HG02973 (cell line): Measurements from ENCODE around the gene SLC35D2.
"Not testable (repeated sequence)": the region's sequence is repeated elsewhere in the genome, so short reads cannot be mapped to it uniquely, and the experiment has no call there.

Experiments
- ATAC-seq: cut with Tn5 transposase; IDR thresholded peaks from one replicate; pipeline ENCODE4 v1.9.1; 2021; ENCODE audit warnings: moderate library complexity; ENCODE audit not compliant: unreplicated experiment

SLC35D2 gene

GRCh38 chr9:96361668-96362067, 21.8 kb downstream of the SLC35D2 start:
- ATAC-seq = no peak

GRCh38 chr9:96360976-96361375, 22.5 kb downstream of the SLC35D2 start:
- ATAC-seq = no peak

GRCh38 chr9:96360523-96360922, 23.0 kb downstream of the SLC35D2 start:
- not testable (repeated sequence) for ATAC-seq

GRCh38 chr9:96350866-96351265, 32.6 kb downstream of the SLC35D2 start:
- no peak for ATAC-seq

- no peak for ATAC-seq
Observed at GRCh38 chr9:96348261-96348660, 35.2 kb downstream of the SLC35D2 start.

GRCh38 chr9:96345551-96345950, 38.0 kb downstream of the SLC35D2 start:
- no peak for ATAC-seq

- ATAC-seq = no peak
Observed at GRCh38 chr9:96344458-96345180, 38.9 kb downstream of the SLC35D2 start.

- ATAC-seq = no peak
Observed at GRCh38 chr9:96343515-96344360, 39.8 kb downstream of the SLC35D2 start.

GRCh38 chr9:96342571-96343245, 40.8 kb downstream of the SLC35D2 start:
- ATAC-seq = no peak

GRCh38 chr9:96340707-96341106, 42.8 kb downstream of the SLC35D2 start:
- no peak for ATAC-seq

- no peak for ATAC-seq
Observed at GRCh38 chr9:96338299-96338698, 45.2 kb downstream of the SLC35D2 start.

- ATAC-seq = no peak
Observed at GRCh38 chr9:96333958-96334357, 49.6 kb downstream of the SLC35D2 start.

GRCh38 chr9:96331236-96331947, 52.1 kb downstream of the SLC35D2 start:
- ATAC-seq = no peak

- ATAC-seq = no peak
Observed at GRCh38 chr9:96327694-96328352, 55.7 kb downstream of the SLC35D2 start.

- ATAC-seq = no peak
Observed at GRCh38 chr9:96323169-96323568, 60.3 kb downstream of the SLC35D2 start.

- not testable (repeated sequence) for ATAC-seq
Observed at GRCh38 chr9:96322736-96323135, 60.8 kb downstream of the SLC35D2 start.

- ATAC-seq = not testable (repeated sequence)
Observed at GRCh38 chr9:96322210-96322609, 61.3 kb downstream of the SLC35D2 start.

GRCh38 chr9:96321515-96321914, 62.0 kb downstream of the SLC35D2 start:
- ATAC-seq = no peak

GRCh38 chr9:96320749-96321280, 62.7 kb downstream of the SLC35D2 start:
- no peak for ATAC-seq

GRCh38 chr9:96318921-96319565, 64.5 kb downstream of the SLC35D2 start:
- no peak for ATAC-seq
